Measurements from ENCODE around the gene UBE2R2. TPM values are rescaled to one million over a fixed set of nuclear protein-coding genes. Genes with fewer than 3 reads are reported as not detected.
A peak's percentile ranks its signal among the peaks of the same experiment; 100 is the strongest.

UBE2R2 gene
- total and polyA plus RNA-seq, 2 donors (not counting 1 experiment from before 2014, with no cell fraction given) = 23.9 to 57.1 TPM

DNA sequence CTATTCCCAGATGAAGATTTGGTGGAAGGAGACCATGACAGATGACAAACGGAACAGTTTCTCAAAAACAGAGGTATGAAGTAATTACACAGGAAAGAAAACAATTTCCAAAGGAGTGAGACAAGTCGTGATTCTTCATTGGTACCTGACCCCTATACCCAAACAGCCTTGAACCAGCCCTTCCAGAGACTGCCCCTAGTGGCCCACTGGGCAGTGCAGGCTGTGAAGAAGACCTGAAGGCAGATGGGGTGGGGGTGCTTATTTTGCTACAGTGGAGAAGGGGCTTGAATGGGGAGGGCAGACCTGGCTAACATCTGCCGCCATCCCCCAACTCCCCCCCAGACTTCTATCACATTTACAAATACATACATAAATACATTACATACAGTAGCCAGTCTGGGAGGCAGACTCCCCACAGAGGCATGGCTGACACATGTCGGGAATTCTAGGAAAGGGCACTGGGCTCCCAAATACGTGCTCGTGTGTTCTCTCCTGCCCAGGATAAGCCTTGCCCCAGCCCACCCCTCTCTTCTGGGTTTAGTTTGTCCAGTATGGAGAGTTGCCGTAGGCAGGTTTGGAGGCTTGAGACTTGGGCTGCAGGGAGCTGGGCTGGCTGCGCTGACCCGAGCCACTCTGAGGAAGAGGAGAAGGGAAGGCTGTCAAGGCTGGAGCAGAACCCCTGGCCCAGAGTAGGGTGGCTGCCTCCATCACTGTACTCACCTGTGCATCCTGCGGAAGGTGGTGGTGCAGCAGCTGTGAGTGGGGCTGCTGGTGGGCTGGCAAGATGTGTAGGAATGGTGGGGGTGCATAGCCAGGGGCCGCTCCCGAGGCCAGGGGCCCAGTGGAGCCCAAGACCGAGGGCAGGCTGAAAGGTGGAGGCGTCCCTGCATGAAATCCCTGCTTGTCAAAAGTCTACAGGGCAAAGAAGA, 105.3 kb downstream of the UBE2R2 start:
- Histone ChIP-seq H3K9me3 (ENCODE audit: control insufficient read depth, insufficient read depth, low read depth, low read length) (no peaks in the 10 kb centered on the region), H3K4me2 (ENCODE audit: extremely low read depth, insufficient read depth, low read length) (no peak overlapping the region), H4K20me1 (ENCODE audit: control insufficient read depth, extremely low read depth, insufficient read depth, low read length) (no peaks in the 10 kb centered on the region), H3K9ac (ENCODE audit: insufficient read depth, low read length) (no peak overlapping the region), H3K27ac (ENCODE audit: insufficient read depth, low read length) (no peak overlapping the region), H3K4me3 (replicated peaks in 1 of 4; ENCODE audit: control extremely low read depth in 1 of 4, insufficient read depth in 1 of 4, low read depth in 3 of 4, low read length in 4 of 4) (no peak overlapping the region), H3K4me1 (ENCODE audit: control insufficient read depth, extremely low read depth, insufficient read depth, low read length) (no peaks in the 10 kb centered on the region), H3K79me2 (ENCODE audit: control insufficient read depth, insufficient read depth, low read length) (no peaks in the 10 kb centered on the region), H3K27me3 (ENCODE audit: control insufficient read depth, insufficient read depth, low read length) (no peaks in the 10 kb centered on the region), H2AFZ (ENCODE audit: low read length) (no peak overlapping the region), H3K36me3 (ENCODE audit: control insufficient read depth, insufficient read depth, low read length) (peaks cover 40% of the 10 kb centered on the region)
- TF ChIP-seq CTCF (conservative IDR thresholded peaks at IDR 0.05 in 1 of 2, IDR thresholded peaks at IDR 0.05 in 1 of 2; ENCODE audit: low read depth in 1 of 2, low read length in 2 of 2) (peak; percentile 64 to 80), EZH2 (IDR thresholded peaks at IDR 0.05; ENCODE audit: low read length, missing control alignments) (no peak)
- peak in 1 of 2 donors; percentile 31 for DNase-seq (ENCODE audit: low read depth in 2 of 2)

DNA sequence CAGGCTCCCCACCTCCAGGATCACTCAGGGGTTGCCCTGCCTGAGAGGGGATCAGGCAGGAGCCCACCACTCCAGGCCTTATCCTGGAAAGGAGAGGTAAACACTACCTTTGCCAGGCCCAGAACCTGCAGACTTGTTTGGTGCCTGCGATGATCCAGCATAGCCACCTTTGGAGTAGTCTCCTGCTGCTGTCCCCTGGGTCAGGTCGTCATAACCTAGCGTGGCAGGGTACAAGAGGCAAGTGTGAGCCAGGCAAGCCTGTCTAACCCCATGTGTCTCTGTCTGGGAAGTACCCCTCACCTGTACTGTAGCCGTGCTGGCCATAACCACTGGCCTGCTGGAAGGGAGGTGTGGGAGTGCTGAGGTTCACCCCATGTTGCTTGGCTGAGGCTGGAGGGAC, 106.1 kb downstream of the UBE2R2 start:
- H3K4me2 ChIP-seq (ENCODE audit: extremely low read depth, insufficient read depth, low read length) = no peak overlapping the region
- no peaks in the 10 kb centered on the region for H3K27me3 ChIP-seq (ENCODE audit: control insufficient read depth, insufficient read depth, low read length)
- TF ChIP-seq CTCF (conservative IDR thresholded peaks at IDR 0.05 in 1 of 2, IDR thresholded peaks at IDR 0.05 in 1 of 2; ENCODE audit: low read depth in 1 of 2, low read length in 2 of 2) (no peak), EZH2 (IDR thresholded peaks at IDR 0.05; ENCODE audit: low read length, missing control alignments) (no peak)
- no peaks in the 10 kb centered on the region for H3K79me2 ChIP-seq (ENCODE audit: control insufficient read depth, insufficient read depth, low read length)
- H4K20me1 ChIP-seq (ENCODE audit: control insufficient read depth, extremely low read depth, insufficient read depth, low read length) = no peaks in the 10 kb centered on the region
- no peak for DNase-seq (ENCODE audit: low read depth in 2 of 2)
- no peak overlapping the region for H3K9ac ChIP-seq (ENCODE audit: insufficient read depth, low read length)
- no peak overlapping the region for H3K4me3 ChIP-seq (replicated peaks in 1 of 4; ENCODE audit: control extremely low read depth in 1 of 4, insufficient read depth in 1 of 4, low read depth in 3 of 4, low read length in 4 of 4)
- H3K4me1 ChIP-seq (ENCODE audit: control insufficient read depth, extremely low read depth, insufficient read depth, low read length) = no peaks in the 10 kb centered on the region
- H3K9me3 ChIP-seq (ENCODE audit: control insufficient read depth, insufficient read depth, low read depth, low read length) = no peaks in the 10 kb centered on the region
- H3K27ac ChIP-seq (ENCODE audit: insufficient read depth, low read length) = no peak overlapping the region
- H3K36me3 ChIP-seq (ENCODE audit: control insufficient read depth, insufficient read depth, low read length) = peaks cover 48% of the 10 kb centered on the region
- H2AFZ ChIP-seq (ENCODE audit: low read length) = no peak overlapping the region

GRCh38 chr9:33923998-33924701, 107.2 kb downstream of the UBE2R2 start:
- H3K27ac ChIP-seq (ENCODE audit: insufficient read depth, low read length) = no peak overlapping the region
- no peak for TF ChIP-seq CTCF (conservative IDR thresholded peaks at IDR 0.05 in 1 of 2, IDR thresholded peaks at IDR 0.05 in 1 of 2; ENCODE audit: low read depth in 1 of 2, low read length in 2 of 2)
- TF ChIP-seq EZH2 (IDR thresholded peaks at IDR 0.05; ENCODE audit: low read length, missing control alignments) = no peak
- no peak overlapping the region for H2AFZ ChIP-seq (ENCODE audit: low read length)
- H3K4me2 ChIP-seq (ENCODE audit: extremely low read depth, insufficient read depth, low read length) = no peak overlapping the region
- no peaks in the 10 kb centered on the region for H3K9me3 ChIP-seq (ENCODE audit: control insufficient read depth, insufficient read depth, low read depth, low read length)
- H3K4me3 ChIP-seq (replicated peaks in 1 of 4; ENCODE audit: control extremely low read depth in 1 of 4, insufficient read depth in 1 of 4, low read depth in 3 of 4, low read length in 4 of 4) = no peak overlapping the region
- H3K36me3 ChIP-seq (ENCODE audit: control insufficient read depth, insufficient read depth, low read length) = peaks cover 54% of the 10 kb centered on the region
- no peaks in the 10 kb centered on the region for H3K27me3 ChIP-seq (ENCODE audit: control insufficient read depth, insufficient read depth, low read length)
- H3K79me2 ChIP-seq (ENCODE audit: control insufficient read depth, insufficient read depth, low read length) = no peaks in the 10 kb centered on the region
- H3K4me1 ChIP-seq (ENCODE audit: control insufficient read depth, extremely low read depth, insufficient read depth, low read length) = no peaks in the 10 kb centered on the region
- no peak for DNase-seq (ENCODE audit: low read depth in 2 of 2)
- no peak overlapping the region for H3K9ac ChIP-seq (ENCODE audit: insufficient read depth, low read length)
- no peaks in the 10 kb centered on the region for H4K20me1 ChIP-seq (ENCODE audit: control insufficient read depth, extremely low read depth, insufficient read depth, low read length)

Measured in fibroblast of lung (primary cell).